Measurements from ENCODE around the gene VPS35L. TPM values are rescaled to one million over a fixed set of nuclear protein-coding genes. Genes with fewer than 3 reads are reported as not detected.

VPS35L gene
- total and polyA plus RNA-seq, 4 donors, result 27.4 to 65.4 (median 47.1) TPM

DNA sequence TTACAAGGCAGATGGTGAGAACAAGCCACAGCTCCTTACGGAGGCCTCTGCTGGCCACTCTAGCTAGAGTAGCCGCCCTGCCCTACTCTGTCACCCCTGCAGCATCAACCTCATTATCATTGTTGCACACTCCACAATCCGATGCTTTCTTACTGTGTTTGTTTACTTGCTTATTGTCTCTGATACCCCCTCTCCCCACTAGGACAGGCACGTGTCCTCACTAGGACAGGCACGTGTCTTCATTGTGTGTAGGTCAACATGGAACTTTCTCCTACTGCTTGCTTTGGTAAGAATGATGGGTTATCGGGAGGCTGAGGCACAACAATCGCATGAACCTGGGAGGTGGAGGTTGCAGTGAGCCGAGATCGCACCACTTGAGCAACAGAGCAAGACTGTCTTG, 98.6 kb downstream of the VPS35L start:
- H3K27me3 ChIP-seq (ENCODE audit: control insufficient read depth in 3 of 3, insufficient read depth in 3 of 3, low read length in 2 of 3), result no peaks in the 10 kb centered on the region
- DNase-seq (no peak), ATAC-seq (ENCODE audit: insufficient read depth, low FRiP score) (no peak)
- H3K9ac ChIP-seq (ENCODE audit: insufficient read depth in 1 of 2, low read length in 2 of 2), result no peak overlapping the region
- H3K4me3 ChIP-seq, result no peak overlapping the region
- 91 to 95% methylated on average over 9 of the region's 9 CpGs for WGBS, 2 donors
- H3K36me3 ChIP-seq (ENCODE audit: control insufficient read depth in 4 of 4, insufficient read depth in 4 of 4, low read length in 4 of 4), result peaks cover 21 to 51% (median 29%) of the 10 kb centered on the region in 4 donors
- no peak overlapping the region for H3K27ac ChIP-seq (ENCODE audit: low read depth in 1 of 2, low read length in 1 of 2)
- peaks cover 0 to 3% (median 0%) of the 10 kb centered on the region in 4 donors for H3K9me3 ChIP-seq (ENCODE audit: control insufficient read depth in 4 of 4, insufficient read depth in 3 of 4, low read length in 3 of 4)
- TF ChIP-seq, protein P1, sequence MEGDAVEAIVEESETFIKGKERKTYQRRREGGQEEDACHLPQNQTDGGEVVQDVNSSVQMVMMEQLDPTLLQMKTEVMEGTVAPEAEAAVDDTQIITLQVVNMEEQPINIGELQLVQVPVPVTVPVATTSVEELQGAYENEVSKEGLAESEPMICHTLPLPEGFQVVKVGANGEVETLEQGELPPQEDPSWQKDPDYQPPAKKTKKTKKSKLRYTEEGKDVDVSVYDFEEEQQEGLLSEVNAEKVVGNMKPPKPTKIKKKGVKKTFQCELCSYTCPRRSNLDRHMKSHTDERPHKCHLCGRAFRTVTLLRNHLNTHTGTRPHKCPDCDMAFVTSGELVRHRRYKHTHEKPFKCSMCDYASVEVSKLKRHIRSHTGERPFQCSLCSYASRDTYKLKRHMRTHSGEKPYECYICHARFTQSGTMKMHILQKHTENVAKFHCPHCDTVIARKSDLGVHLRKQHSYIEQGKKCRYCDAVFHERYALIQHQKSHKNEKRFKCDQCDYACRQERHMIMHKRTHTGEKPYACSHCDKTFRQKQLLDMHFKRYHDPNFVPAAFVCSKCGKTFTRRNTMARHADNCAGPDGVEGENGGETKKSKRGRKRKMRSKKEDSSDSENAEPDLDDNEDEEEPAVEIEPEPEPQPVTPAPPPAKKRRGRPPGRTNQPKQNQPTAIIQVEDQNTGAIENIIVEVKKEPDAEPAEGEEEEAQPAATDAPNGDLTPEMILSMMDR (IDR thresholded peaks at IDR 0.05; ENCODE audit: control extremely low read depth, extremely low read depth), result no peak
- H3K4me1 ChIP-seq (ENCODE audit: control insufficient read depth in 5 of 5, insufficient read depth in 5 of 5, low read length in 5 of 5), result no peaks in the 10 kb centered on the region

GRCh38 chr16:19655242-19655777, 99.8 kb downstream of the VPS35L start:
- TF ChIP-seq, protein P1 (IDR thresholded peaks at IDR 0.05; ENCODE audit: control extremely low read depth, extremely low read depth), result no peak

GRCh38 chr16:19657831-19658230, 102.3 kb downstream of the VPS35L start:
- WGBS, 2 donors, result 94 to 96% methylated on average over 4 of the region's 4 CpGs
- Histone ChIP-seq H3K36me3 (ENCODE audit: control insufficient read depth in 4 of 4, insufficient read depth in 4 of 4, low read length in 4 of 4) (peaks cover 12 to 50% (median 19%) of the 10 kb centered on the region in 4 donors), H3K9me3 (ENCODE audit: control insufficient read depth in 4 of 4, insufficient read depth in 3 of 4, low read length in 3 of 4) (peaks cover 0 to 3% (median 0%) of the 10 kb centered on the region in 4 donors), H3K27me3 (ENCODE audit: control insufficient read depth in 3 of 3, insufficient read depth in 3 of 3, low read length in 2 of 3) (no peaks in the 10 kb centered on the region), H3K27ac (ENCODE audit: low read depth in 1 of 2, low read length in 1 of 2) (no peak overlapping the region), H3K9ac (ENCODE audit: insufficient read depth in 1 of 2, low read length in 2 of 2) (no peak overlapping the region), H3K4me3 (no peak overlapping the region), H3K4me1 (ENCODE audit: control insufficient read depth in 5 of 5, insufficient read depth in 5 of 5, low read length in 5 of 5) (no peaks in the 10 kb centered on the region)
- ATAC-seq (ENCODE audit: insufficient read depth, low FRiP score) (no peak), DNase-seq (no peak)
- TF ChIP-seq, protein P1 (IDR thresholded peaks at IDR 0.05; ENCODE audit: control extremely low read depth, extremely low read depth), result no peak

More at GRCh38 chr16:19655242-19655777, 99.8 kb downstream of the VPS35L start:
- H3K9me3 ChIP-seq (ENCODE audit: control insufficient read depth in 4 of 4, insufficient read depth in 3 of 4, low read length in 3 of 4), result peaks cover 0 to 3% (median 0%) of the 10 kb centered on the region in 4 donors
- peaks cover 21 to 54% (median 28%) of the 10 kb centered on the region in 4 donors for H3K36me3 ChIP-seq (ENCODE audit: control insufficient read depth in 4 of 4, insufficient read depth in 4 of 4, low read length in 4 of 4)
- WGBS, 2 donors, result 96 to 97% methylated on average over 9 of the region's 9 CpGs
- ATAC-seq (ENCODE audit: insufficient read depth, low FRiP score) (no peak), DNase-seq (no peak)
- no peak overlapping the region for H3K27ac ChIP-seq (ENCODE audit: low read depth in 1 of 2, low read length in 1 of 2)
- no peaks in the 10 kb centered on the region for H3K4me1 ChIP-seq (ENCODE audit: control insufficient read depth in 5 of 5, insufficient read depth in 5 of 5, low read length in 5 of 5)
- no peak overlapping the region for H3K4me3 ChIP-seq
- no peak overlapping the region for H3K9ac ChIP-seq (ENCODE audit: insufficient read depth in 1 of 2, low read length in 2 of 2)
- no peaks in the 10 kb centered on the region for H3K27me3 ChIP-seq (ENCODE audit: control insufficient read depth in 3 of 3, insufficient read depth in 3 of 3, low read length in 2 of 3)

- no peaks in the 10 kb centered on the region for H3K9me3 ChIP-seq (ENCODE audit: control insufficient read depth in 4 of 4, insufficient read depth in 3 of 4, low read length in 3 of 4)
- no peak overlapping the region for H3K4me3 ChIP-seq
- DNase-seq (no peak), ATAC-seq (ENCODE audit: insufficient read depth, low FRiP score) (no peak)
- no peaks in the 10 kb centered on the region for H3K4me1 ChIP-seq (ENCODE audit: control insufficient read depth in 5 of 5, insufficient read depth in 5 of 5, low read length in 5 of 5)
- WGBS, 2 donors, result 93 to 100% methylated on average over 1 of the region's 1 CpG
- peaks cover 7 to 36% (median 10%) of the 10 kb centered on the region in 4 donors for H3K36me3 ChIP-seq (ENCODE audit: control insufficient read depth in 4 of 4, insufficient read depth in 4 of 4, low read length in 4 of 4)
- TF ChIP-seq, protein P1 (IDR thresholded peaks at IDR 0.05; ENCODE audit: control extremely low read depth, extremely low read depth), result no peak
- H3K27ac ChIP-seq (ENCODE audit: low read depth in 1 of 2, low read length in 1 of 2), result no peak overlapping the region
- no peak overlapping the region for H3K9ac ChIP-seq (ENCODE audit: insufficient read depth in 1 of 2, low read length in 2 of 2)
- H3K27me3 ChIP-seq (ENCODE audit: control insufficient read depth in 3 of 3, insufficient read depth in 3 of 3, low read length in 2 of 3), result no peaks in the 10 kb centered on the region
These were observed 104.1 kb downstream of the VPS35L start for GRCh38 chr16:19659554-19659953.
